ENCODE measurements around the gene EXOC3. TPM values are rescaled to one million over a fixed set of nuclear protein-coding genes. Genes with fewer than 3 reads are reported as not detected.
A peak's percentile ranks its signal among the peaks of the same experiment; 100 is the strongest.

EXOC3 gene
- total RNA-seq, 1 donor from 2014 or later, result 43.9 TPM

DNA sequence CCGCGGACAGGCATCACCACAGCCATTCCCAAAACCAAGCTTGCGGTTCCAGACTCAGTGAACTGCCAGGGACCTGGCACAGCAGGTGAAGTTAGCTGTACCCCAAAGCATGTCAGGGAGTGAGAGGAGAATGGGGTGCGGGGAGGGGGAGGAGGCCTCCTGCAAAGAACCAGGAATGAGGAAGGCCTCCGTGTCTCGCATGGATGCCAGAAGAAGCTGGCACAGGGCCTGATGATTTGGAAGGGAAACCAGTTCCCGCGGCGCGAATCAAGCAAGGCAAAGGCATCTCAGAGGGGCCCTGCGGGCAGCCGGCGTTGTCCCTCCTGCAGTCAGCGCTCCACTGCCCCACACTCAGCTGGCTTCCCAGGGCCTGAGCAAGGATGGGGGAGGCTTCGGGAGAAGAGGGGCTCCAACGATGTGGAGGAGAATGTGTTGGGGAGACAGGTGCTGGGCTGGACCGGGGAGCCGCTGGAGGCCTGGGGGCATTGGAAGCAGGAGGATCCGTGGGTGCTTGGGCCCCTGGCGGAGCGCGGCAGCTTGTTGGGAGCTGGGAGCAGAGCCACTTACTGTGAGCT, 66.7 kb downstream of the EXOC3 start:
- H3K36me3 Mint-ChIP-seq (ENCODE audit: low read depth, unreplicated experiment), result no peaks in the 10 kb centered on the region
- peaks cover 15% of the 10 kb centered on the region for H3K27me3 Mint-ChIP-seq (ENCODE audit: unreplicated experiment)
- no peak for DNase-seq (ENCODE audit: low spot score)

DNA sequence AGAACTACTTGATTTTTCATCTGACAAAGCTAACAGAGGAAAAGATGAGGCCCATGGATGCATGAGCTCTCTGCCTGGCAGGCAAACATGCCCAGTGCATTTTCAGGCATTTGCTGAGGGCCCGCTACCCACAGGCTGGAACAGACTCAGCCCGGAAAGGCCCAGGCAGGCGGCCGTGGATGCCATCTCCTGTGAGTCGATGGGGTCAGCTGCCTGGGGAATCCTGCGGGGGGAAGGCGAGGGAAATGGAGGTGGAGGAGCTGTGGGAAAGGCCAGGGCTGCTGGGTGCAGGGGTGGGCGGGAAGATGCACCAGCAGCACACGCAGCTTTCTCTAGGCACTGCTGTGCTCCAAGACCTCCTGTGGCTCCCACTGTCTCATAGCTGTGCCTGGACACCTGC, 67.5 kb downstream of the EXOC3 start:
- no peak for DNase-seq (ENCODE audit: low spot score)
- no peak overlapping the region for H3K4me3 Mint-ChIP-seq (ENCODE audit: unreplicated experiment)
- peaks cover 15% of the 10 kb centered on the region for H3K27me3 Mint-ChIP-seq (ENCODE audit: unreplicated experiment)
- TF ChIP-seq, protein P1, sequence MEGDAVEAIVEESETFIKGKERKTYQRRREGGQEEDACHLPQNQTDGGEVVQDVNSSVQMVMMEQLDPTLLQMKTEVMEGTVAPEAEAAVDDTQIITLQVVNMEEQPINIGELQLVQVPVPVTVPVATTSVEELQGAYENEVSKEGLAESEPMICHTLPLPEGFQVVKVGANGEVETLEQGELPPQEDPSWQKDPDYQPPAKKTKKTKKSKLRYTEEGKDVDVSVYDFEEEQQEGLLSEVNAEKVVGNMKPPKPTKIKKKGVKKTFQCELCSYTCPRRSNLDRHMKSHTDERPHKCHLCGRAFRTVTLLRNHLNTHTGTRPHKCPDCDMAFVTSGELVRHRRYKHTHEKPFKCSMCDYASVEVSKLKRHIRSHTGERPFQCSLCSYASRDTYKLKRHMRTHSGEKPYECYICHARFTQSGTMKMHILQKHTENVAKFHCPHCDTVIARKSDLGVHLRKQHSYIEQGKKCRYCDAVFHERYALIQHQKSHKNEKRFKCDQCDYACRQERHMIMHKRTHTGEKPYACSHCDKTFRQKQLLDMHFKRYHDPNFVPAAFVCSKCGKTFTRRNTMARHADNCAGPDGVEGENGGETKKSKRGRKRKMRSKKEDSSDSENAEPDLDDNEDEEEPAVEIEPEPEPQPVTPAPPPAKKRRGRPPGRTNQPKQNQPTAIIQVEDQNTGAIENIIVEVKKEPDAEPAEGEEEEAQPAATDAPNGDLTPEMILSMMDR (IDR thresholded peaks at IDR 0.05; ENCODE audit: unreplicated experiment), result no peak
- no peaks in the 10 kb centered on the region for H3K9me3 Mint-ChIP-seq (ENCODE audit: unreplicated experiment)
- H3K4me1 Mint-ChIP-seq (ENCODE audit: unreplicated experiment), result peaks cover 6% of the 10 kb centered on the region
- H3K27ac Mint-ChIP-seq (ENCODE audit: unreplicated experiment), result no peak overlapping the region
- no peaks in the 10 kb centered on the region for H3K36me3 Mint-ChIP-seq (ENCODE audit: low read depth, unreplicated experiment)

More for the DNA sequence above, 66.7 kb downstream of the EXOC3 start:
- H3K9me3 Mint-ChIP-seq (ENCODE audit: unreplicated experiment), result no peaks in the 10 kb centered on the region
- TF ChIP-seq, protein P1 (IDR thresholded peaks at IDR 0.05; ENCODE audit: unreplicated experiment), result no peak
- H3K4me3 Mint-ChIP-seq (ENCODE audit: unreplicated experiment), result no peak overlapping the region
- H3K27ac Mint-ChIP-seq (ENCODE audit: unreplicated experiment), result no peak overlapping the region
- H3K4me1 Mint-ChIP-seq (ENCODE audit: unreplicated experiment), result peaks cover 6% of the 10 kb centered on the region

DNA sequence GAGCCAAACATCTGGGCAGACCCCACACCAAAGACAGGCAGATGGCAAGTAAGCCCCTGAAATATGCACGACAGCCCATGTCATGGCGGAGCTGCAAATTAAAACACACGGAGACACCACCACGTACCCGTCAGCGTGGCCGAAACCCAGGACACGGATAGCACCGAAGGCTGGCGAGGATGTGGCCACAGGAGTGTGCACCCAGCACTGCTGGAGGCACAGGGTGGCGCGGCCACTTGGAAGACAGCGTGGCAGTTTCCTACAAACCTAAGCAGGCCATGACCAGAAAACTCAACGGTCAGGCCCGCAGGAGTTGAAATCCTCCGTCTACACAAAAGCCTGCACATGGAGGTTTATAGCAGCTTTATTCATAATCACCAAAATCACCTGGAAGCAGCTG, 68.5 kb downstream of the EXOC3 start:
- Mint-ChIP-seq H3K27ac (ENCODE audit: unreplicated experiment) (no peak overlapping the region), H3K36me3 (ENCODE audit: low read depth, unreplicated experiment) (no peaks in the 10 kb centered on the region), H3K27me3 (ENCODE audit: unreplicated experiment) (peaks cover 17% of the 10 kb centered on the region), H3K4me1 (ENCODE audit: unreplicated experiment) (peaks cover 6% of the 10 kb centered on the region), H3K9me3 (ENCODE audit: unreplicated experiment) (no peaks in the 10 kb centered on the region), H3K4me3 (ENCODE audit: unreplicated experiment) (no peak overlapping the region)
- TF ChIP-seq, protein P1 (IDR thresholded peaks at IDR 0.05; ENCODE audit: unreplicated experiment), result no peak
- no peak for DNase-seq (ENCODE audit: low spot score)

DNA sequence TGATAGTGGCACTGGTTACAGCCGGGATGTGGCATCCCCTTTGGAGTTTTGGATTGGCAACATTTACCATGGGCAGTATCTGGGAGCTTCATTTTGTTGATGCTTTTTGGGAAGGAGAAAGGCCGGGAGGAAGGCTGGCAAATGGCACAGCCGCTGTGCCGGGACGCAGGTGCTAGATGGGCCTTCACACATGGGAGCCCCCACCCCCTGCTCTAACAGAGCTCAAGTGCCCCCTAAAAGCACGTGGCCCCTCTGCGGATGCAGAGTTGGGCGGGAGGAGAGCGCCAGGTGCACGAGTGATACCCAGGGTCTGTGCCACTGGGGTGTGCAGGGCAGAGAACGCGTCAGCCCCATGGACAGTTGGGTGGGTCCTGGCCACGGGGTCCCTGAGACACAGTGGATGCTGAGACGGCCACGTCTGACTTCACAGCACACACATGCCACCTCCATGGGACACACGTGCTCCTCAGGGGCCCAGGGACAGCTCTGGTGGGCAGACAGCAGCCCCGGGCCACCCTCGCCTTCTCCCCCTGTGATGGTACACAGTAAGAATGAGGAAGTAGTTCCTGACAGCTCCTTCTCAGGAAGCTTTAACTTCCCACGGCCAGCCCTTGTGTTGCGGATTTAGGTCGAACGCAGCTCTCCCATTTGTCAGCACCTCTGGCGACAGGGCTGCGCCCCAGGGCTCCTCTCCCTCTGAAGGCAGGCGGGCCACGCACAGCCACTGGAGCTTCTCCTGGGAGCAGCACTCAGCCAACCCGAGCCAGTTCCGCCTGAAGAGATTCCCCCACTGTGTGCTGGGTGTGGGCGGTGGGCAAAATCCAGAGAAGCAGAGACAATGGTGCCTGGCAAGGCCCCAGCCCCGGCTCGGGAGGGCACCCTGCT, 70.5 kb downstream of the EXOC3 start:
- Mint-ChIP-seq H3K36me3 (ENCODE audit: low read depth, unreplicated experiment) (peaks cover 8% of the 10 kb centered on the region), H3K4me1 (ENCODE audit: unreplicated experiment) (peaks cover 6% of the 10 kb centered on the region), H3K9me3 (ENCODE audit: unreplicated experiment) (no peaks in the 10 kb centered on the region), H3K27me3 (ENCODE audit: unreplicated experiment) (peaks cover 22% of the 10 kb centered on the region), H3K27ac (ENCODE audit: unreplicated experiment) (peak overlapping the region; percentile 25), H3K4me3 (ENCODE audit: unreplicated experiment) (no peak overlapping the region)
- TF ChIP-seq, protein P1 (IDR thresholded peaks at IDR 0.05; ENCODE audit: unreplicated experiment), result no peak
- no peak for DNase-seq (ENCODE audit: low spot score)

DNA sequence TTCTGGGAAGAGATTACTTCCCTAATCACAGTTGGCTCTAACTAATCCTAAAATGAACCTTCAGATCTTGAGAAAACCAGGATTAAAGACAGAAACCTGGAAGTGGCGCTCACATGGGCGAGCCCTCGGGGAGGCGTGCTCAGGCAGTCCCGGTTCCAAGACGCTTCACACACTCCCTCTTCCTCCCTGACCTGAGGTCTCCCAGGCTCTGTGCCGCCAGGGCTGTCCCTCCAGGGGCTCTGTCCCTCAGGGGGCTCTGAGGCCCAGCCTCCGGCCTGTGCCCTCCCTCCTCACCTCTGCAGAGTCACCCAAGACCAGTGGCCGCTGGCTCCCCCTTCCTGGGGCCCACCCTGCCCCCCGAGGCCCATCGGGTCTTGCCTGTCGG, 71.1 kb downstream of the EXOC3 start:
- Mint-ChIP-seq H3K27me3 (ENCODE audit: unreplicated experiment) (peaks cover 22% of the 10 kb centered on the region), H3K27ac (ENCODE audit: unreplicated experiment) (no peak overlapping the region), H3K9me3 (ENCODE audit: unreplicated experiment) (no peaks in the 10 kb centered on the region), H3K36me3 (ENCODE audit: low read depth, unreplicated experiment) (peaks cover 8% of the 10 kb centered on the region), H3K4me1 (ENCODE audit: unreplicated experiment) (peaks cover 6% of the 10 kb centered on the region), H3K4me3 (ENCODE audit: unreplicated experiment) (no peak overlapping the region)
- TF ChIP-seq, protein P1 (IDR thresholded peaks at IDR 0.05; ENCODE audit: unreplicated experiment), result no peak
- no peak for DNase-seq (ENCODE audit: low spot score)

All from endothelial cell (in vitro differentiated cells).